ENCODE data around the gene SNRNP70.
A peak's percentile ranks its signal among the peaks of the same experiment; 100 is the strongest.
"Not testable (repeated sequence)": the region's sequence is repeated elsewhere in the genome, so short reads cannot be mapped to it uniquely, and the experiment has no call there.

The SNRNP70 gene

GRCh38 chr19:49120325-49120683 lies 35.1 kb downstream of the SNRNP70 start:
- no peaks in the 10 kb centered on the region for H3K27me3 ChIP-seq (replicated peaks; ENCODE audit: control insufficient read depth, insufficient read depth, low read length, poor library complexity, severe bottlenecking)
- H3K27ac ChIP-seq (ENCODE audit: insufficient read depth, low read length, poor library complexity, severe bottlenecking): no peak overlapping the region
- H3K4me3 ChIP-seq (ENCODE audit: insufficient read depth, low read depth, low read length, poor library complexity, severe bottlenecking): peak overlapping the region; percentile 71

GRCh38 chr19:49120868-49121267 lies 35.6 kb downstream of the SNRNP70 start:
- H3K36me3 ChIP-seq (ENCODE audit: control insufficient read depth, insufficient read depth, low read length): no peaks in the 10 kb centered on the region
- H3K4me1 ChIP-seq (ENCODE audit: control insufficient read depth, insufficient read depth, low read length, poor library complexity, severe bottlenecking): peaks cover 15% of the 10 kb centered on the region
- H3K9me3 ChIP-seq (ENCODE audit: control insufficient read depth, low read length): no peaks in the 10 kb centered on the region
- no peak for DNase-seq
- no peaks in the 10 kb centered on the region for H3K27me3 ChIP-seq (replicated peaks; ENCODE audit: control insufficient read depth, insufficient read depth, low read length, poor library complexity, severe bottlenecking)
- H3K27ac ChIP-seq (ENCODE audit: insufficient read depth, low read length, poor library complexity, severe bottlenecking): no peak overlapping the region
- no peak overlapping the region for H3K4me3 ChIP-seq (ENCODE audit: insufficient read depth, low read depth, low read length, poor library complexity, severe bottlenecking)

More at GRCh38 chr19:49120325-49120683, 35.1 kb downstream of the SNRNP70 start:
- no peak for DNase-seq
- Histone ChIP-seq H3K36me3 (ENCODE audit: control insufficient read depth, insufficient read depth, low read length) (no peaks in the 10 kb centered on the region), H3K9me3 (ENCODE audit: control insufficient read depth, low read length) (no peaks in the 10 kb centered on the region), H3K4me1 (ENCODE audit: control insufficient read depth, insufficient read depth, low read length, poor library complexity, severe bottlenecking) (peaks cover 15% of the 10 kb centered on the region)

- not testable (repeated sequence) for H3K9me3 ChIP-seq (ENCODE audit: control insufficient read depth, low read length); H3K27ac ChIP-seq (ENCODE audit: insufficient read depth, low read length, poor library complexity, severe bottlenecking); H3K27me3 ChIP-seq (replicated peaks; ENCODE audit: control insufficient read depth, insufficient read depth, low read length, poor library complexity, severe bottlenecking); DNase-seq; H3K36me3 ChIP-seq (ENCODE audit: control insufficient read depth, insufficient read depth, low read length); H3K4me3 ChIP-seq (ENCODE audit: insufficient read depth, low read depth, low read length, poor library complexity, severe bottlenecking)
- H3K4me1 ChIP-seq (ENCODE audit: control insufficient read depth, insufficient read depth, low read length, poor library complexity, severe bottlenecking): peaks cover 15% of the 10 kb centered on the region
These were observed 36.6 kb downstream of the SNRNP70 start for GRCh38 chr19:49121841-49122240.

GRCh38 chr19:49123285-49123684 lies 38.0 kb downstream of the SNRNP70 start:
- not testable (repeated sequence) for DNase-seq; H3K9me3 ChIP-seq (ENCODE audit: control insufficient read depth, low read length); H3K27me3 ChIP-seq (replicated peaks; ENCODE audit: control insufficient read depth, insufficient read depth, low read length, poor library complexity, severe bottlenecking); H3K4me3 ChIP-seq (ENCODE audit: insufficient read depth, low read depth, low read length, poor library complexity, severe bottlenecking); H3K36me3 ChIP-seq (ENCODE audit: control insufficient read depth, insufficient read depth, low read length); H3K27ac ChIP-seq (ENCODE audit: insufficient read depth, low read length, poor library complexity, severe bottlenecking)
- peaks cover 14% of the 10 kb centered on the region for H3K4me1 ChIP-seq (ENCODE audit: control insufficient read depth, insufficient read depth, low read length, poor library complexity, severe bottlenecking)

- DNase-seq: no peak
- H3K27ac ChIP-seq (ENCODE audit: insufficient read depth, low read length, poor library complexity, severe bottlenecking): no peak overlapping the region
- H3K9me3 ChIP-seq (ENCODE audit: control insufficient read depth, low read length): no peaks in the 10 kb centered on the region
- H3K4me1 ChIP-seq (ENCODE audit: control insufficient read depth, insufficient read depth, low read length, poor library complexity, severe bottlenecking): peaks cover 6% of the 10 kb centered on the region
- H3K4me3 ChIP-seq (ENCODE audit: insufficient read depth, low read depth, low read length, poor library complexity, severe bottlenecking): no peak overlapping the region
- no peaks in the 10 kb centered on the region for H3K36me3 ChIP-seq (ENCODE audit: control insufficient read depth, insufficient read depth, low read length)
- H3K27me3 ChIP-seq (replicated peaks; ENCODE audit: control insufficient read depth, insufficient read depth, low read length, poor library complexity, severe bottlenecking): no peaks in the 10 kb centered on the region
These were observed 39.9 kb downstream of the SNRNP70 start for GRCh38 chr19:49125025-49125731.

- Histone ChIP-seq H3K27me3 (replicated peaks; ENCODE audit: control insufficient read depth, insufficient read depth, low read length, poor library complexity, severe bottlenecking) (no peaks in the 10 kb centered on the region), H3K4me1 (ENCODE audit: control insufficient read depth, insufficient read depth, low read length, poor library complexity, severe bottlenecking) (peaks cover 5% of the 10 kb centered on the region), H3K9me3 (ENCODE audit: control insufficient read depth, low read length) (no peaks in the 10 kb centered on the region), H3K27ac (ENCODE audit: insufficient read depth, low read length, poor library complexity, severe bottlenecking) (no peak overlapping the region), H3K4me3 (ENCODE audit: insufficient read depth, low read depth, low read length, poor library complexity, severe bottlenecking) (no peak overlapping the region), H3K36me3 (ENCODE audit: control insufficient read depth, insufficient read depth, low read length) (no peaks in the 10 kb centered on the region)
- DNase-seq: no peak
These were observed 41.3 kb downstream of the SNRNP70 start for GRCh38 chr19:49126575-49126974.

- not testable (repeated sequence) for H3K27ac ChIP-seq (ENCODE audit: insufficient read depth, low read length, poor library complexity, severe bottlenecking); H3K4me3 ChIP-seq (ENCODE audit: insufficient read depth, low read depth, low read length, poor library complexity, severe bottlenecking); DNase-seq; H3K36me3 ChIP-seq (ENCODE audit: control insufficient read depth, insufficient read depth, low read length); H3K4me1 ChIP-seq (ENCODE audit: control insufficient read depth, insufficient read depth, low read length, poor library complexity, severe bottlenecking); H3K27me3 ChIP-seq (replicated peaks; ENCODE audit: control insufficient read depth, insufficient read depth, low read length, poor library complexity, severe bottlenecking); H3K9me3 ChIP-seq (ENCODE audit: control insufficient read depth, low read length)
These were observed 42.0 kb downstream of the SNRNP70 start for GRCh38 chr19:49127225-49127624.

GRCh38 chr19:49127674-49128544 lies 42.7 kb downstream of the SNRNP70 start:
- Histone ChIP-seq H3K4me3 (ENCODE audit: insufficient read depth, low read depth, low read length, poor library complexity, severe bottlenecking) (peak overlapping the region; percentile 42), H3K27ac (ENCODE audit: insufficient read depth, low read length, poor library complexity, severe bottlenecking) (no peak overlapping the region), H3K4me1 (ENCODE audit: control insufficient read depth, insufficient read depth, low read length, poor library complexity, severe bottlenecking) (peaks cover 5% of the 10 kb centered on the region)

GRCh38 chr19:49128545-49129237 lies 43.4 kb downstream of the SNRNP70 start:
- no peak for DNase-seq
- Histone ChIP-seq H3K27ac (ENCODE audit: insufficient read depth, low read length, poor library complexity, severe bottlenecking) (no peak overlapping the region), H3K4me3 (ENCODE audit: insufficient read depth, low read depth, low read length, poor library complexity, severe bottlenecking) (no peak overlapping the region), H3K9me3 (ENCODE audit: control insufficient read depth, low read length) (no peaks in the 10 kb centered on the region), H3K4me1 (ENCODE audit: control insufficient read depth, insufficient read depth, low read length, poor library complexity, severe bottlenecking) (peaks cover 10% of the 10 kb centered on the region), H3K36me3 (ENCODE audit: control insufficient read depth, insufficient read depth, low read length) (no peaks in the 10 kb centered on the region), H3K27me3 (replicated peaks; ENCODE audit: control insufficient read depth, insufficient read depth, low read length, poor library complexity, severe bottlenecking) (no peaks in the 10 kb centered on the region)

More at GRCh38 chr19:49127674-49128544, 42.7 kb downstream of the SNRNP70 start:
- H3K9me3 ChIP-seq (ENCODE audit: control insufficient read depth, low read length): no peaks in the 10 kb centered on the region
- no peaks in the 10 kb centered on the region for H3K27me3 ChIP-seq (replicated peaks; ENCODE audit: control insufficient read depth, insufficient read depth, low read length, poor library complexity, severe bottlenecking)
- peak; percentile 93 to 95 (median 93) for DNase-seq
- H3K36me3 ChIP-seq (ENCODE audit: control insufficient read depth, insufficient read depth, low read length): no peaks in the 10 kb centered on the region

- Histone ChIP-seq H3K4me3 (ENCODE audit: insufficient read depth, low read depth, low read length, poor library complexity, severe bottlenecking) (no peak overlapping the region), H3K36me3 (ENCODE audit: control insufficient read depth, insufficient read depth, low read length) (no peaks in the 10 kb centered on the region), H3K27ac (ENCODE audit: insufficient read depth, low read length, poor library complexity, severe bottlenecking) (no peak overlapping the region), H3K27me3 (replicated peaks; ENCODE audit: control insufficient read depth, insufficient read depth, low read length, poor library complexity, severe bottlenecking) (no peaks in the 10 kb centered on the region), H3K4me1 (ENCODE audit: control insufficient read depth, insufficient read depth, low read length, poor library complexity, severe bottlenecking) (peaks cover 14% of the 10 kb centered on the region), H3K9me3 (ENCODE audit: control insufficient read depth, low read length) (no peaks in the 10 kb centered on the region)
- no peak for DNase-seq
These were observed 44.0 kb downstream of the SNRNP70 start for GRCh38 chr19:49129238-49129583.
